ENCODE data around the gene SEC14L1. TPM values are rescaled to one million over a fixed set of nuclear protein-coding genes. Genes with fewer than 3 reads are reported as not detected.
A peak's percentile ranks its signal among the peaks of the same experiment; 100 is the strongest.

Gene SEC14L1
- 46.3 and 50.6 TPM in 2 replicates for total RNA-seq (2022)
- percentile 71 among the genes with signal in this experiment for Bru-seq, nascent RNA
- BruChase-seq, experiment 1, labeled RNA remaining after a 6-hour chase = percentile 73 among the genes with signal in this experiment
- BruChase-seq, experiment 2, labeled RNA remaining after a 2-hour chase = percentile 69 among the genes with signal in this experiment
- long read RNA-seq, full-length matches to known transcripts = 8 of 31 reads
- long read RNA-seq, partial matches to known transcripts = 2 of 31 reads
- long read RNA-seq, other reads (novel, unspliced or antisense) = 21 of 31 reads

DNA sequence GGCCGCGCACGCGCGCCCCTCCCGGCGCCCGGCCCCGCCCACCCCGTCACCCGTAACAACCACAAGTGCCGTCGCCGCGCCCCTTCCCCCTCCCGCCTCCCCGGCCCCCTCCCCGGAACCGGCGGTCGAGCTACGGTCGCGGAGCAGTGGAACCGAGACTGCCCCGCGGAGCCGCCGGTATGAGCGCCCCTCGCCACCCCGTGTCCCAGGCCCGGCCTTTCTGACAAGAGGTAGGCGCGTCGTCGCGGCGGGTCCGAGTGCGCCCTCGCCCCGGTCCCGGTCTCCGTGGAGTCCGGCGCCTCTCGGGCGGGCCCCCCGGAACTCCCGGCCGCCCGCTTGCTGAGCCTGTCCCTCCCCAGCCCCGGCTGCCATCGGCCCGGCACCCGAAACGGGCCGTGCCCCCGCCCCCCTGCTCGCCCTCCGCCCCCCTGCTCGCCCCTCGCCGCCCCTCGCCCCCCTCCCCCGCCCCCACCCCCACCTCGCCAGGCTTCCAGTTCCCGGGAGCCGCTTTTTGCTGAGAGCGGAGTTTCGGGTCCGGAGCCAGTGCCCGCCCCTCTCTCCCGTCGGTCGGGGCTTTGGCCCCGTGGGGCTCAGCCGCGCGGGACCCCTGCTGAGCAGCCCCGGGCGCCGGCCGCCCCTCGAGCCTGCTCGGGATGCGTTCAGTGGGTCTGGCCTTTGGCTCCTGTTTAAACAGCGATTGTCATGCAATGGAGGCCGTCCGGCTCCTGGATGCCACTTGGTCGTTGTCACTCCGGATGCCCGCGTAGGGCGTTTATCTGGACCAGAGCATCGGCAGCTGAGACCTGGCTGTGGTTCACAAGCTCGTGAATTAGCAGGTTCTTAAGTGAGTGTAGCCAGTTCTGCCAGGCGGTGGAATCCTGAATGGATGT is at the start of gene SEC14L1:
Gene SEC14L1, plus strand, starts transcription at position 92 of the 890 bp plus-strand sequence. CDS start 2,628 bp downstream, outside the sequence.
- intact Hi-C loops (cut with micrococcal nuclease; ENCODE audit: unreplicated experiment) = loop anchor here (10.0 kb wide), 1 partner anchor 46 kb away; no protein-coding TSS in a partner anchor

DNA sequence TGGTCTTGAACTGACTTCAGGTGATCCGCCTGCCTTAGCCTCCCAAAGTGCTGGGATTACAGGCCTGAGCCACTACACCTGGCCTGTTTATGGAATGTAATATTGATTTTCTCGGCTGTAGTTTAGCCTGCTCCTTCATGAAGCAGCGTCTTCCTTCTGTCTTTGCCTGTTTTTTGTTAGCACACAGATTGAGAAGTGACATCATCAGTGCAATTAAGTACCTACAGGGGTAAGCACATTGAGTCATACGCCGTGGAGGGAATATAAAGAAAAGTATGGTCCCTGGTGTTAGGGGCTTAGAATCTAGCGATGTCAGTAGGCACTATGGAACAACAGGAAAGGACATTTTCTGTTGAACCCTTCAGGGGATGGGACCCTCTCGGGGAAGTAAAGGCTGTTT is 48.7 kb upstream of the SEC14L1 start:
- TF ChIP-seq CTCF (IDR thresholded peaks at IDR 0.05; ENCODE audit: unreplicated experiment) = no peak
- Mint-ChIP-seq H3K27me3 (ENCODE audit: unreplicated experiment) (no peaks in the 10 kb centered on the region), H3K9me3 (ENCODE audit: low read depth, unreplicated experiment) (no peaks in the 10 kb centered on the region), H3K27ac (ENCODE audit: unreplicated experiment) (peak overlapping the region; percentile 3), H3K4me3 (ENCODE audit: low read depth, unreplicated experiment) (no peak overlapping the region), H3K4me1 (ENCODE audit: low read depth, unreplicated experiment) (peaks cover 32% of the 10 kb centered on the region), H3K36me3 (ENCODE audit: insufficient read depth, unreplicated experiment) (peaks cover 70% of the 10 kb centered on the region)
- no peak for DNase-seq
- CTCF ChIA-PET = interaction anchor here (0.7 kb wide), 1 partner anchor 43 kb away, joined by 6 read pairs; no protein-coding TSS in a partner anchor
- BruUV-seq (replicated peaks) = no TSS peak
- intact Hi-C loops (cut with micrococcal nuclease; ENCODE audit: unreplicated experiment) = loop anchor here (10.0 kb wide), 1 partner anchor 53 kb away; the partner anchor contains the start of gene SEC14L1

More for the DNA sequence above, at the start of gene SEC14L1:
- Mint-ChIP-seq H3K27ac (ENCODE audit: unreplicated experiment) (peak within 1 kb of the TSS; percentile 64), H3K27me3 (ENCODE audit: unreplicated experiment) (no peaks in the 10 kb centered on the region), H3K9me3 (ENCODE audit: low read depth, unreplicated experiment) (no peaks in the 10 kb centered on the region), H3K4me1 (ENCODE audit: low read depth, unreplicated experiment) (peaks cover 28% of the 10 kb centered on the region), H3K36me3 (ENCODE audit: insufficient read depth, unreplicated experiment) (peaks cover 46% of the 10 kb centered on the region), H3K4me3 (ENCODE audit: low read depth, unreplicated experiment) (peak within 1 kb of the TSS; percentile 74)
- DNase-seq = peak; percentile 25
- no TSS peak for BruUV-seq (replicated peaks)
- CTCF ChIA-PET = interaction anchor here (0.6 to 1.9 kb wide), 7 partner anchors 10 to 310 kb away, joined by 3 to 9 read pairs (median 5); no protein-coding TSS in a partner anchor
- TF ChIP-seq CTCF (IDR thresholded peaks at IDR 0.05; ENCODE audit: unreplicated experiment) = no peak

DNA sequence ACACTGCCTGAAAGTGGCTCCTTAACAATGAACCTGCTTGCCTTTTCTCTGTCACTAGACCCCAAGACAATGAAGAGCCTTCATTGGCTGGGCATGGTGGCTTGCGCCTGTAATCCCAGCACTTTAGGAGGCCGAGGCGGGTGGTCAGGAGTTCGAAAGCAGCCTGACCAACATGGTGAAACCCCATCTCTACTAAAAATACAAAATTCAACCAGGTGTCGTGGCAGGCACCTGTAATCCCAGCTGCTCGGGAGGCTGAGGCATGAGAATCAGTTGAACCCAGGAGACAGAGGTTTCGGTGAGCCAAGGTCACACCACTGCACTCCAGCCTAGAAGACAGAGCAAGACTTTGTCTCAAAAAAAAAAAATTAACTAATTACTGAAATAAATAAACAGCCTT is 45.3 kb upstream of the SEC14L1 start:
- no peaks in the 10 kb centered on the region for H3K27me3 Mint-ChIP-seq (ENCODE audit: unreplicated experiment)
- no peak for TF ChIP-seq CTCF (IDR thresholded peaks at IDR 0.05; ENCODE audit: unreplicated experiment)
- H3K9me3 Mint-ChIP-seq (ENCODE audit: low read depth, unreplicated experiment) = no peaks in the 10 kb centered on the region
- H3K36me3 Mint-ChIP-seq (ENCODE audit: insufficient read depth, unreplicated experiment) = peaks cover 61% of the 10 kb centered on the region
- intact Hi-C loops (cut with micrococcal nuclease; ENCODE audit: unreplicated experiment) = loop anchor here (10.0 kb wide), 1 partner anchor 49 kb away; the partner anchor contains the start of gene SEC14L1
- no peak for DNase-seq
- peaks cover 18% of the 10 kb centered on the region for H3K4me1 Mint-ChIP-seq (ENCODE audit: low read depth, unreplicated experiment)
- CTCF ChIA-PET = interaction anchor here (0.6 kb wide), 1 partner anchor 159 kb away, joined by 3 read pairs; no protein-coding TSS in a partner anchor
- H3K4me3 Mint-ChIP-seq (ENCODE audit: low read depth, unreplicated experiment) = no peak overlapping the region
- H3K27ac Mint-ChIP-seq (ENCODE audit: unreplicated experiment) = no peak overlapping the region
- no TSS peak for BruUV-seq (replicated peaks)

- no TSS peak for BruUV-seq (replicated peaks)
Observed at GRCh38 chr17:77096570-77097214, 44.1 kb upstream of the SEC14L1 start.

More at GRCh38 chr17:77096570-77097214, 44.1 kb upstream of the SEC14L1 start:
- H3K4me1 Mint-ChIP-seq (ENCODE audit: low read depth, unreplicated experiment) = peaks cover 15% of the 10 kb centered on the region
- CTCF ChIA-PET = interaction anchor here (0.9 kb wide), 1 partner anchor 118 kb away, joined by 3 read pairs; no protein-coding TSS in a partner anchor
- intact Hi-C loops (cut with micrococcal nuclease; ENCODE audit: unreplicated experiment) = loop anchor here (10.0 kb wide), 1 partner anchor 48 kb away; the partner anchor contains the start of gene SEC14L1
- no peak overlapping the region for H3K4me3 Mint-ChIP-seq (ENCODE audit: low read depth, unreplicated experiment)
- peaks cover 54% of the 10 kb centered on the region for H3K36me3 Mint-ChIP-seq (ENCODE audit: insufficient read depth, unreplicated experiment)
- H3K27ac Mint-ChIP-seq (ENCODE audit: unreplicated experiment) = no peak overlapping the region
- no peaks in the 10 kb centered on the region for H3K9me3 Mint-ChIP-seq (ENCODE audit: low read depth, unreplicated experiment)
- no peaks in the 10 kb centered on the region for H3K27me3 Mint-ChIP-seq (ENCODE audit: unreplicated experiment)
- DNase-seq = no peak
- TF ChIP-seq CTCF (IDR thresholded peaks at IDR 0.05; ENCODE audit: unreplicated experiment) = peak; percentile 39
